Mucosa of rectum (tissue), 2 donors: ENCODE measurements around the gene MON2.

Source experiments
- H3K27ac ChIP-seq, 2 donors: one replicate each; pipeline ENCODE4 v1.7.0; 2013; ENCODE audit warnings: inconsistent platforms in 2 of 2, low read depth in 2 of 2, low read length in 2 of 2
- H3K27me3 ChIP-seq, 2 donors: one replicate each; pipeline ENCODE4 v1.7.0; 2013; ENCODE audit warnings: low read length in 2 of 2; ENCODE audit not compliant: control insufficient read depth in 2 of 2, insufficient read depth in 2 of 2
- H3K36me3 ChIP-seq, 2 donors: one replicate each; pipeline ENCODE4 v1.7.0; 2013; ENCODE audit warnings: low read length in 2 of 2; ENCODE audit not compliant: control insufficient read depth in 2 of 2, insufficient read depth in 2 of 2
- H3K4me1 ChIP-seq, 2 donors: one replicate each; pipeline ENCODE4 v1.7.0; 2013; ENCODE audit warnings: low read length in 2 of 2, mild to moderate bottlenecking in 1 of 2; ENCODE audit not compliant: control insufficient read depth in 2 of 2, insufficient read depth in 2 of 2
- H3K4me3 ChIP-seq, 2 donors: one replicate each; pipeline ENCODE4 v1.7.0; 2013; ENCODE audit warnings: low read length in 2 of 2
- H3K9ac ChIP-seq, 2 donors: one replicate each; pipeline ENCODE4 v1.7.0; 2013; ENCODE audit warnings: low read length in 2 of 2, low read depth in 1 of 2, mild to moderate bottlenecking in 1 of 2
- H3K9me3 ChIP-seq, 2 donors: one replicate each; pipeline ENCODE4 v1.7.0; 2013; ENCODE audit warnings: low read length in 2 of 2; ENCODE audit not compliant: control insufficient read depth in 2 of 2
- donor health status: healthy.
- donor health status: Normal muscosa, but diverticular disease.

The MON2 gene

DNA sequence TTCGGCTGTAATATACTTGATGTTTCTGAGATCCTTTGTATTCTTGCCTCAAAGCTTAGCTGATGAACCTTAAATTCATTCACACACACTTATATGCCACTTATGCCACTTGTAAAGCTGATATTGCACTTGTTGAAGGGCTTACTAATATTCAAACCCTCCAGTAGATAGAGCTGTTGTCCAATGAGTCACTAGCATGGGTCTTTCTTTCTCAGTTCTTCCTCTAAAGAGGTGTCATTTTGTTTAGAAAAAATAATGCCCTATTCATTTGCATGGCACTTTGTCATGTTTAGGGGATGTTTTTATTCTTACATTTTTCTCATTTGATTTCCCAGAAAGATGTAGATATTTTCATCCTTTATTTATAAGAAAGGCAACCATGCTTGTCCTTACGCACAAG lies 56.4 kb downstream of the MON2 start:
- Histone ChIP-seq H3K27me3 (no peaks in the 10 kb centered on the region), H3K9ac (no peak overlapping the region), H3K4me1 (no peaks in the 10 kb centered on the region), H3K36me3 (peaks cover 0 to 5% of the 10 kb centered on the region in 2 donors), H3K4me3 (no peak overlapping the region), H3K27ac (no peak overlapping the region), H3K9me3 (no peaks in the 10 kb centered on the region)

DNA sequence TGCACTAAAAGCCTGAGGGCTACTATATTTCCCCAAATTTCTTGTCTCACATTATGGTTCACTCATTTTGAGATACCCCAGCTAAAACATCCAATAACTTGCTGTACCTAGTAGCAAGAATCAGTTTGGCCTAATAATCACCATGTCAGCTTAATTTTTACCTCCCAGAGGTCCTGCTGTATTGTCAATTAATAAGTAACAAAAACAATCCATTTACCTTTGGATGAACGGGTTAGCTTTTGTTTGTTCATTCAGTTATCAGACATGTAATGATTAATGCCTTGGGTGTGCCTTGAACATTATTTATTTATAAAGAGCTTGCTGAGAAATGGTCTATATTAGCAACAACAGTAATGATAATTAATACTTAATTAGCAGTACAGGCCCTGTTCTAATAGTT lies 57.0 kb downstream of the MON2 start:
- H3K4me1 ChIP-seq, result no peaks in the 10 kb centered on the region
- H3K4me3 ChIP-seq, result no peak overlapping the region
- H3K27ac ChIP-seq, result no peak overlapping the region
- no peaks in the 10 kb centered on the region for H3K9me3 ChIP-seq
- H3K27me3 ChIP-seq, result no peaks in the 10 kb centered on the region
- peaks cover 0 to 5% of the 10 kb centered on the region in 2 donors for H3K36me3 ChIP-seq
- no peak overlapping the region for H3K9ac ChIP-seq

DNA sequence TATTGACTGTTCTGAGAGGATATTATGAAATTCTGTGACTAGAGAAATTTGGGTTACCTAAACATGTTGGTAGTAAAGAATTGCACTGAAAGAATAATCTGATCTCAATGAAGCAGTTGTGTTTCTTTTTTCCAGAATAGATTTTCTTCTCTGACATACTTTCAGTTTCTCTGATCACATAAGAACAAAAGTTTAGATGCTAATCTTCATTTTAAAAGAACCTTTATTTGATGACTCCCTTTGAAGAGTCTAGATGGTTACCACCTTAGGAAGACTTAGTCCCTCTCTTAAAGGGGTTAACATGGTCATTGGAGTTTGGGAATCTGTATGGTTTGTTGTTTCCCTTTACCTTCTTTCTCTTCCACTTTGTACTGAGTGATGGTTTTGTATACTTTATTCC lies 58.6 kb downstream of the MON2 start:
- Histone ChIP-seq H3K9ac (no peak overlapping the region), H3K27ac (no peak overlapping the region), H3K36me3 (peaks cover 0 to 8% of the 10 kb centered on the region in 2 donors), H3K4me3 (no peak overlapping the region), H3K9me3 (no peaks in the 10 kb centered on the region), H3K4me1 (no peaks in the 10 kb centered on the region), H3K27me3 (no peaks in the 10 kb centered on the region)

DNA sequence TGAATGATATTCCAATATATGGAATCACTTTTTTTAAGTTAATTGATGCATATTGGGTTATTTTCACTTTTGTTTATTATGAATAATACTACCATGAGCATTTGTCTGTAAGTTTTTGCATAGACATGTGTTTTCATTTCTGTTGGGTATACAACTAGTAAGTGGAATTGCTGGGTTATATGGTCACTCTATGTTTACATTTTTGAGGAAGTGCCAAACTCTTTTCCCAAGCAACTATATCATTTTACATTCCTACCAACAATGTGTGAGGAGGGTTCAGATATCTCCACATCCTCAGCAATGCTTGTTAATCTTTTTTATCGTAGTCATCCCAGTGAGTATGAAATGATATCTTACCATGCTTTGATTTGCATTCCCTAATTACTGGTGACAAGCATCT lies 64.0 kb downstream of the MON2 start:
- H3K4me3 ChIP-seq, result no peak overlapping the region
- no peak overlapping the region for H3K27ac ChIP-seq
- H3K9ac ChIP-seq, result no peak overlapping the region
- no peaks in the 10 kb centered on the region for H3K9me3 ChIP-seq
- peaks cover 21 to 31% of the 10 kb centered on the region in 2 donors for H3K36me3 ChIP-seq
- no peaks in the 10 kb centered on the region for H3K4me1 ChIP-seq
- no peaks in the 10 kb centered on the region for H3K27me3 ChIP-seq

DNA sequence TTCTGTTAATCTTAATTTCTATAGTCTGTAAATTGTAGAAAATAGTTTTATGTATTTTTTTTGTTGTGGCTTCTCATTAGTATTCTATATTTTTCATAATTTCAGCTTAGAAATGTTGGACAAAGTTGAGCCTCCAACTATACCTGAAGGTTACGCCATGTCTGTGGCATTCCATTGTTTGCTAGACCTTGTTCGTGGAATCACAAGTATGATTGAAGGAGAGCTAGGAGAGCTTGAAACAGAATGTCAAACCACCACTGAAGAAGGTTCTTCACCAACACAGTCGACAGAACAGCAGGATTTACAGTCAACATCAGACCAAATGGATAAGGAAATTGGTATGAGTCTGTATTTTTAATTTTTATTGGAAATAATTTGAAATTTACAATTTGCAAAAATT lies 65.7 kb downstream of the MON2 start:
- H3K9ac ChIP-seq, result no peak overlapping the region
- H3K27ac ChIP-seq, result no peak overlapping the region
- no peaks in the 10 kb centered on the region for H3K27me3 ChIP-seq
- no peaks in the 10 kb centered on the region for H3K4me1 ChIP-seq
- H3K4me3 ChIP-seq, result no peak overlapping the region
- peaks cover 23 to 34% of the 10 kb centered on the region in 2 donors for H3K36me3 ChIP-seq
- H3K9me3 ChIP-seq, result no peaks in the 10 kb centered on the region

DNA sequence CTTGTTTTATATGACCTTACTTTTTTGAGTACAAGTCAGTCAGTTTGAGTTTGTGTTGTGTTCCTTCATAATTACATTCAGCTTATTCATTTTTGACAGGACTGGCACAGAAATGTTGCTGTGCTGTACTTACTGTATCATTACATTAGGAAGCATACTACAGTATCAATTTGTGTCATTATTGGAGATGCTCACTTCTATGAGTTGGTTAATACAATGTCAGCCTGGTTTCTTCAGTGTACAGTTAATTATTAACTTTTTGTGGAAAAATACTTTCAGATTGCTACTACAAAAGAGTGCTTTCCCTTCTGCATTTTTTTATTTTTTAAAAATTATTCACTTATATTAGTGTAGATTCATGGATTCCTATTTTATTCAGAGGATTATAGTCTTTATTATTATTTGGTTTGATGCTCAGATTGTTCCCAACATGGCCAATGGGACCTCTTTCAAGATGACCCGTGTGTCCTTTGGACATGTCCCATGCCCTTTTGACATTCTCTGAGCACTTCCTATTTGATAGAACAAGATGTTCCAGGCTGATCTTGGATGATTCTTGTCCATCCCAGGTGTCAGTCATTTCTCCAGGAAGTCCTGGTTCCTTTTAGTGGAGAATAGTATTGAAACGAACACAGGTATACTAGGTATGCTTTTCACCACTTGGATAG lies 66.6 kb downstream of the MON2 start:
- Histone ChIP-seq H3K36me3 (peaks cover 29 to 38% of the 10 kb centered on the region in 2 donors), H3K27ac (no peak overlapping the region)

DNA sequence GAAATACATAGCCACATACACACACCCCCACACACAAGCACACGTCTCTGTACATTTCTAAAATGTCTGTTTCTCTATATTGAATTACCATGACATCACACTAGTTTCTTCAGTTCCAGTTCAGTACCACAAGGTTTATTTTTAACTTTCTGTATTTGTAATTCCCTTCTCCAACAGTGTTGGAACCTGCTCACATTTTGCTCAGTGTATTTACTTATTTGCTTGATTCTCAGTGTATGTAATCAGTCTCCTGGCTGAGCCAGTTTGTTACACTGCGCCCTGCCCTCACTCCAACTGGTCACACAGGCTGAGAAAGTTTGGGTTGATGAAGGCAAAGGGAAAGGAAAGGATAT lies 67.1 kb downstream of the MON2 start:
- Histone ChIP-seq H3K9me3 (no peaks in the 10 kb centered on the region), H3K27ac (no peak overlapping the region), H3K9ac (no peak overlapping the region), H3K27me3 (no peaks in the 10 kb centered on the region), H3K4me3 (no peak overlapping the region), H3K36me3 (peaks cover 32 to 41% of the 10 kb centered on the region in 2 donors), H3K4me1 (no peaks in the 10 kb centered on the region)

More for the DNA sequence above, 66.6 kb downstream of the MON2 start:
- Histone ChIP-seq H3K27me3 (no peaks in the 10 kb centered on the region), H3K9me3 (no peaks in the 10 kb centered on the region), H3K4me1 (no peaks in the 10 kb centered on the region), H3K9ac (no peak overlapping the region), H3K4me3 (no peak overlapping the region)

DNA sequence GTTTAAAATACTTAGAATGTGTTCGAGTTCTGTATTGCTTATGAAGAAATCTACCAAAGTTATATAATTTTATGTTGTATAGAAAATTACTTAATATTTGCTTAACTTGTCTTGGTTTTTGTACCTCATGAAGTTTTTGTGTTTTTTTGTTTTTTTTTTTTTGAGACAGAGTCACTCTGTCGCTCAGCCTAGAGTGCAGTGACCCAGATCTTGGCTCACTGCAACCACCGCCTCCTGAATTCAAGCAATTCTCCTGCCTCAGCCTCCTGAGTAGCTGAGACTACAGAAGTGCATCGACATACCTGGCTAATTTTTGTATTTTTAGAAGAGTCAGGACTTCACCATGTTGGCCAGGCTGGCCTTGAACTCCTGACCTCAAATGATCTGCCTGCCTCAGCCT lies 69.9 kb downstream of the MON2 start:
- Histone ChIP-seq H3K27me3 (no peaks in the 10 kb centered on the region), H3K4me1 (no peaks in the 10 kb centered on the region), H3K27ac (no peak overlapping the region), H3K9ac (no peak overlapping the region), H3K9me3 (no peaks in the 10 kb centered on the region), H3K36me3 (peaks cover 32 to 47% of the 10 kb centered on the region in 2 donors), H3K4me3 (no peak overlapping the region)

DNA sequence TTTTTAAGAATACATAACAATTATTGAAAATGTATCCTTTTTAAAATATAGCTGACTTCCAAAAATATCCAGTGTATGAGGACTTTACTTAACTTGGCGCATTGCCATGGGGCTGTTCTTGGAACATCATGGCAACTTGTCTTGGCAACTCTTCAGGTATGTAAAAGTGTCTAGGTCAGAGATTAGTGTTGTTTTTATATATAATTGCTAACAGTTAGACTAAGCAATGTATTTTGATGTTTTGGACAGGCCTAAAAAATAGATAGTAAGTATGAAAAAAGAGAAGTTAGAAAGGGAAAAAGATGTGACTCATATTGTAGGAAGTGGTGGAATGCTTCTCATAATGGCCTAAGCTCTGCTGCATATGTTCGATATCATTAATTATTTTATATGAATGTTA lies 70.9 kb downstream of the MON2 start:
- no peak overlapping the region for H3K27ac ChIP-seq
- no peaks in the 10 kb centered on the region for H3K9me3 ChIP-seq
- H3K27me3 ChIP-seq, result no peaks in the 10 kb centered on the region
- H3K36me3 ChIP-seq, result peaks cover 31 to 50% of the 10 kb centered on the region in 2 donors
- no peak overlapping the region for H3K9ac ChIP-seq
- H3K4me3 ChIP-seq, result no peak overlapping the region
- no peaks in the 10 kb centered on the region for H3K4me1 ChIP-seq

DNA sequence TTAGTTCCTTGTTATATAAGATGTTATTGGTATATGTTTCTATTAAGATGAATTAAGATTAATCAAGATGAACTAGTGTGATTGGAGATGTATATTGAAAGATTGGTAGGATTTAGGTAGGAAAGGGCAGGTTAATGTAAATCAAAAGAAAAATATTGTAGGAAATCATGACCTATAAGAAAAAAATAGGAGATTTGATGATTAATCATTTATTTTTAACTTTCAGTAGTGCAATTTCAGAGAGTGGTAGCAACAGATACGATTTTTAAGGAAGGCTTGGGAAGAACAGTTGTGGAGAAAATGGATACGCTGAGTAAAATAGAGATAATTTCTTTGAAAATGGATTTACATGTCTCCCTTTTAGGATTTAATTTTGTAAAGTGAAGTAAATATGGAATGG lies 73.7 kb downstream of the MON2 start:
- Histone ChIP-seq H3K27me3 (no peaks in the 10 kb centered on the region), H3K4me1 (no peaks in the 10 kb centered on the region), H3K9me3 (no peaks in the 10 kb centered on the region), H3K27ac (no peak overlapping the region), H3K4me3 (no peak overlapping the region), H3K36me3 (peaks cover 24 to 56% of the 10 kb centered on the region in 2 donors), H3K9ac (no peak overlapping the region)

DNA sequence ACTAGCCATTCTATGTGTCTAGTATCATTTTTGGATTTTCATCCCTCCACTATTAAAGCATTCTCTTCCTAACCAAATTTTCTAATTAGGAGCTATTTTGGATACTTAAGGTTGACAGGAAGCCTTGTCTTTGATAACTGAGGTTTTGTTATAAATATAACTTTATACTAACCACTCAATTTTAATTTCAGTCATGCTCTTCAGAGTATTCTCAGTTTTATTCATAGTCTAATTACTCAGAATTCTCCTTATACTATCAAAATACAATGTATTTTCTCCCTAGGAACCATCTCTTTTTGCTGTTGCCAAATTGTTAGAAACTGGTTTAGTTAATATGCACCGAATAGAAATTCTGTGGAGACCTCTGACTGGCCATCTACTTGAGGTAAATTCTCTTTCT lies 76.2 kb downstream of the MON2 start:
- Histone ChIP-seq H3K9me3 (no peaks in the 10 kb centered on the region), H3K4me3 (no peak overlapping the region), H3K4me1 (no peaks in the 10 kb centered on the region), H3K27ac (no peak overlapping the region), H3K9ac (no peak overlapping the region), H3K36me3 (peaks cover 30 to 61% of the 10 kb centered on the region in 2 donors), H3K27me3 (no peaks in the 10 kb centered on the region)
